C4-2B (cell line): ENCODE results near the gene CD6.

Experiments
- CTCF ChIP-seq: fragments of 450-650 bp; conservative IDR thresholded peaks from 2 replicates; pipeline ENCODE4 v1.5.1; 2017; ENCODE audit warnings: mild to moderate bottlenecking
- ZFX ChIP-seq: fragments of 450-650 bp; IDR thresholded peaks from 2 replicates; pipeline ENCODE4 v1.6.1; 2017

- TF ChIP-seq CTCF (no peak), ZFX (no peak)
Observed at GRCh38 chr11:60935676-60936442, 35.6 kb upstream of the CD6 start.
